Mesothelial cell of epicardium (in vitro differentiated cells): ENCODE data around the gene ATP10B. TPM values are rescaled to one million over a fixed set of nuclear protein-coding genes. Genes with fewer than 3 reads are reported as not detected.

Experiments
- DNase-seq, 2 experiments: peaks; one replicate each; pipeline ENCODE4 v3.0.0; 2021; ENCODE audit warnings: low spot score in 2 of 2; ENCODE audit not compliant: unreplicated experiment in 2 of 2
- H3K27ac Mint-ChIP-seq: 2 replicates; pipeline ENCODE4 v1.8.0; 2021; ENCODE audit warnings: mixed read lengths
- H3K27me3 Mint-ChIP-seq: 2 replicates; pipeline ENCODE4 v1.8.0; 2021; ENCODE audit warnings: low read depth, mixed read lengths
- H3K36me3 Mint-ChIP-seq: 2 replicates; pipeline ENCODE4 v1.8.0; 2021; ENCODE audit warnings: mixed read lengths
- H3K4me1 Mint-ChIP-seq: 2 replicates; pipeline ENCODE4 v1.8.0; 2021; ENCODE audit warnings: mixed read lengths
- H3K4me3 Mint-ChIP-seq: 2 replicates; pipeline ENCODE4 v1.8.0; 2021; ENCODE audit warnings: mild to moderate bottlenecking, moderate library complexity, mixed read lengths
- H3K9me3 Mint-ChIP-seq: 2 replicates; pipeline ENCODE4 v1.8.0; 2021; ENCODE audit warnings: mixed read lengths
- CTCF ChIP-seq: fragments of 200-600 bp; sonication (generic); IDR thresholded peaks from one replicate; pipeline ENCODE4 v1.5.0; 2021; ENCODE audit warnings: antibody characterized with exemption; ENCODE audit not compliant: unreplicated experiment
- total RNA-seq: library from RNA; stranded (reverse); gene quantifications from 3 replicates; pipeline ENCODE4 v1.2.1, GENCODE V29; 2021

Gene ATP10B
- total RNA-seq, 1 donor from 2014 or later: not detected

GRCh38 chr5:160679567-160680309, 172.3 kb downstream of the ATP10B start:
- Mint-ChIP-seq H3K27me3 (peaks cover 8% of the 10 kb centered on the region), H3K4me3 (no peak overlapping the region), H3K9me3 (no peaks in the 10 kb centered on the region), H3K36me3 (no peaks in the 10 kb centered on the region), H3K27ac (no peak overlapping the region), H3K4me1 (peaks cover 2% of the 10 kb centered on the region)
- DNase-seq: no peak
- TF ChIP-seq CTCF: no peak

GRCh38 chr5:160675988-160676387, 176.0 kb downstream of the ATP10B start:
- no peak for DNase-seq
- Mint-ChIP-seq H3K4me1 (peaks cover 2% of the 10 kb centered on the region), H3K4me3 (no peak overlapping the region), H3K9me3 (no peaks in the 10 kb centered on the region), H3K36me3 (no peaks in the 10 kb centered on the region), H3K27me3 (no peaks in the 10 kb centered on the region), H3K27ac (no peak overlapping the region)
- TF ChIP-seq CTCF: no peak

GRCh38 chr5:160674901-160675300, 177.1 kb downstream of the ATP10B start:
- Mint-ChIP-seq H3K4me3 (no peak overlapping the region), H3K36me3 (no peaks in the 10 kb centered on the region), H3K27me3 (no peaks in the 10 kb centered on the region), H3K27ac (no peak overlapping the region), H3K4me1 (peaks cover 2% of the 10 kb centered on the region), H3K9me3 (no peaks in the 10 kb centered on the region)
- TF ChIP-seq CTCF: no peak
- no peak for DNase-seq

DNA sequence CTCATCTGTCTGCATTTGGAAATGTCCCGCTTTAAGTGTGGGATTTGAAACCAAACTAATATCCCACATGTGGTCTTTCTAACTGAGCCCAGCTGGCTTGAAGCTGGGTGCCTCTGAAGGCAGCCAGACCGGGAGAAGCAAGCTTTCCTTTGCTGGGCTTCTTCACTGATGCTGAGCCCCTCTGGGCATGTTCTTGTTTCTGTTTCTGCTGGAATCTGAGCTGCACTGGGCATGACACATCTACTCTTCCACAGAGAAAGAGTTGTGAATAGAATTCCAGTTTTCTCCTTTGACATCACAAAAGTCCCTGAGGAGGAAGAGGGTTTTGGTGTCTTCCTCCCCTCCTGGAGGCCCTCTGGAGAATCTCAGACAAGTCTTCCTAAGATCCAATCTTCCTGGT, 179.5 kb downstream of the ATP10B start:
- DNase-seq: no peak
- H3K27ac Mint-ChIP-seq: no peak overlapping the region
- no peaks in the 10 kb centered on the region for H3K36me3 Mint-ChIP-seq
- no peak overlapping the region for H3K4me3 Mint-ChIP-seq
- H3K4me1 Mint-ChIP-seq: peaks cover 2% of the 10 kb centered on the region
- H3K9me3 Mint-ChIP-seq: no peaks in the 10 kb centered on the region
- H3K27me3 Mint-ChIP-seq: no peaks in the 10 kb centered on the region
- no peak for TF ChIP-seq CTCF

DNA sequence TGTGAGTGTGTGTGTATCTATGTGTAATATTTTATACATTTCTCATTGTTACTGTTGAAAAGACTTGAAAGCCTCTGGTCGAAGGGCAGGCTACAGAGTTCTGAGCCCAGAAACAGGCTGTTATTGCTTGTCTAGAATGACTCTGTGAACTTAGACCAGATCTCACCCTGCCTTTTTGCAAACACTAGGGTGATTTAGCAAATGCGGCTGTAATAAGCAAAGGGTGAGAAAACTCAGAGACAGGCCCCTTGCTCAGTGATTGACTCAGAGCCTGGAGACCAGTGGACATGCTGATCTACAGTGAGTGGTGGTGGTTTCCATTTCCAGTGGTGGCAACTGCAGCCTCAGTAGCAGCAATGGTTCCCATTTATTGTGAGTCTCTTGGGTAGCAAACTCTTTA, 183.7 kb downstream of the ATP10B start:
- no peak for DNase-seq
- Mint-ChIP-seq H3K36me3 (no peaks in the 10 kb centered on the region), H3K9me3 (peaks cover 4% of the 10 kb centered on the region), H3K27ac (no peak overlapping the region), H3K4me3 (no peak overlapping the region), H3K4me1 (no peaks in the 10 kb centered on the region), H3K27me3 (no peaks in the 10 kb centered on the region)
- TF ChIP-seq CTCF: no peak
